ENCODE data around the gene CGAS. TPM values are rescaled to one million over a fixed set of nuclear protein-coding genes. Genes with fewer than 3 reads are reported as not detected.
A peak's percentile ranks its signal among the peaks of the same experiment; 100 is the strongest.
"Not testable (repeated sequence)": the region's sequence is repeated elsewhere in the genome, so short reads cannot be mapped to it uniquely, and the experiment has no call there.

Gene CGAS
- total RNA-seq, 1 donor from 2014 or later, result 8.1 TPM

GRCh38 chr6:73394577-73395354, 57.3 kb downstream of the CGAS start, which contains the start of gene DDX43:
DDX43 (plus strand) TSS chr6:73394828; CDS start chr6:73394906, 78 bp downstream.
- peak within 1 kb of the TSS; percentile 18 for H3K4me3 ChIP-seq (ENCODE audit: low read depth, low read length)
- TF ChIP-seq CTCF (IDR thresholded peaks at IDR 0.05; ENCODE audit: insufficient read depth, low read length, poor library complexity, severe bottlenecking), result no peak
- no peaks in the 10 kb centered on the region for H3K27me3 ChIP-seq (ENCODE audit: control insufficient read depth, insufficient read depth, low read length)
- H3K36me3 ChIP-seq (ENCODE audit: control insufficient read depth, insufficient read depth, low read length), result no peaks in the 10 kb centered on the region
- no peak for DNase-seq (ENCODE audit: low read depth)

GRCh38 chr6:73393278-73393677, 58.8 kb downstream of the CGAS start:
- no peaks in the 10 kb centered on the region for H3K27me3 ChIP-seq (ENCODE audit: control insufficient read depth, insufficient read depth, low read length)

DNA sequence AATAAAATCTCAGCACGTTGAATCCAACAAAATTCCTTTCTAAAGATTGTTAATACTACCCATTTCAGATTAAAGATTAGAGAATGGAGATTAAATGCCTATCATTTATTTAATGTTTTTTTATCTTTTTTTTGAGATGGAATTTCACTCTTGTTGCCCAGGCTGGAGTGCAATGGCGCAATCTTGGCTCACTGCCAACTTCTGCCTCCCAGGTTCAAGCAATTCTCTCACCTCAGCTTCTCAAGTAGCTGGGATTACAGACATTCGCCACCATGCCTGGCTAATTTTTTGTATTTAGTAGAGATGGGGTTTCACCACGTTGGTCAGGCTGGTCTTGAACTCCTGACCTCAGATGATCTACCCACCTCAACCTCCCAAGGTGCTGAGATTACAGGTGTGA, 59.9 kb downstream of the CGAS start:
- H3K36me3 ChIP-seq (ENCODE audit: control insufficient read depth, insufficient read depth, low read length); DNase-seq (ENCODE audit: low read depth); H3K27me3 ChIP-seq (ENCODE audit: control insufficient read depth, insufficient read depth, low read length); H3K4me3 ChIP-seq (ENCODE audit: low read depth, low read length): not testable (repeated sequence)

More at GRCh38 chr6:73393278-73393677, 58.8 kb downstream of the CGAS start:
- H3K36me3 ChIP-seq (ENCODE audit: control insufficient read depth, insufficient read depth, low read length), result no peaks in the 10 kb centered on the region
- no peak for DNase-seq (ENCODE audit: low read depth)
- TF ChIP-seq CTCF (IDR thresholded peaks at IDR 0.05; ENCODE audit: insufficient read depth, low read length, poor library complexity, severe bottlenecking), result no peak
- no peak overlapping the region for H3K4me3 ChIP-seq (ENCODE audit: low read depth, low read length)

DNA sequence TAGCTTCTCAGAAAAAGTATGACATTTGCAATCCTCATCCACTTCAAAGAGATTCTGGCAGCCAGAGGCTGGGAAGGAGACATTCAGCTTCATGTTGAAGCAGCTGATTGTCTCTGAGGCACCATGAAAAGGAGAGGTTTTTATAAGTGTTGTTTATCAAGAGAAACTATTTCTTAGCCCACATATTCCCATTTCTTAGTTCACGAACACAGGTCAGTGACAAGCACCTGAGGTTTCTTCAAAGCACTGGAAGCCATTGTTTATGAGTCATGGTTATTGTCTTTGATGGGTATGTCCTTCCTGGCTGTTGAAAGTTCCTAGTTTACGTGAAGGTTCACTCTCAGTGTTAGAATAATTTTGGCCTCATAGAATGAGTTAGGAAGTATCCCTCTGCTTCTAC, 60.4 kb downstream of the CGAS start:
- no peak for TF ChIP-seq CTCF (IDR thresholded peaks at IDR 0.05; ENCODE audit: insufficient read depth, low read length, poor library complexity, severe bottlenecking)
- Histone ChIP-seq H3K4me3 (ENCODE audit: low read depth, low read length) (no peak overlapping the region), H3K36me3 (ENCODE audit: control insufficient read depth, insufficient read depth, low read length) (no peaks in the 10 kb centered on the region), H3K27me3 (ENCODE audit: control insufficient read depth, insufficient read depth, low read length) (no peaks in the 10 kb centered on the region)
- no peak for DNase-seq (ENCODE audit: low read depth)

GRCh38 chr6:73389854-73390253, 62.2 kb downstream of the CGAS start:
- Histone ChIP-seq H3K27me3 (ENCODE audit: control insufficient read depth, insufficient read depth, low read length) (no peaks in the 10 kb centered on the region), H3K4me3 (ENCODE audit: low read depth, low read length) (no peak overlapping the region), H3K36me3 (ENCODE audit: control insufficient read depth, insufficient read depth, low read length) (no peaks in the 10 kb centered on the region)
- no peak for TF ChIP-seq CTCF (IDR thresholded peaks at IDR 0.05; ENCODE audit: insufficient read depth, low read length, poor library complexity, severe bottlenecking)
- no peak for DNase-seq (ENCODE audit: low read depth)

- H3K36me3 ChIP-seq (ENCODE audit: control insufficient read depth, insufficient read depth, low read length), result no peaks in the 10 kb centered on the region
- H3K4me3 ChIP-seq (ENCODE audit: low read depth, low read length), result peak overlapping the region; percentile 47
- DNase-seq (ENCODE audit: low read depth), result no peak
- TF ChIP-seq CTCF (IDR thresholded peaks at IDR 0.05; ENCODE audit: insufficient read depth, low read length, poor library complexity, severe bottlenecking), result peak; percentile 82
- no peaks in the 10 kb centered on the region for H3K27me3 ChIP-seq (ENCODE audit: control insufficient read depth, insufficient read depth, low read length)
Measured at GRCh38 chr6:73388800-73389512, 63.1 kb downstream of the CGAS start.

Data from kidney epithelial cell (primary cell).